CD4-positive, alpha-beta memory T cell (primary cell): Measurements from ENCODE around the gene TCERG1L. TPM values are rescaled to one million over a fixed set of nuclear protein-coding genes. Genes with fewer than 3 reads are reported as not detected.

ENCODE experiments used
- CTCF ChIA-PET: fragments of 350-600 bp; sonication (Branson Sonifier 250); formaldehyde crosslinking; loops from one replicate; lab custom pipeline; 2021; ENCODE audit warnings: inconsistent platforms; ENCODE audit not compliant: partially characterized antibody; lab: Charles Lee
- POLR2A ChIA-PET: fragments of 350-600 bp; sonication (Branson Sonifier 250); formaldehyde crosslinking; loops from one replicate; lab custom pipeline; 2021; ENCODE audit not compliant: partially characterized antibody; lab: Charles Lee
- DNase-seq, 5 donors: peaks; one replicate each; pipeline versions ENCODE4 v3.0.0 to v3.0.0-alpha.2; 2020 to 2022; ENCODE audit warnings: mixed read lengths in 1 of 5
- H3K27ac ChIP-seq: one replicate; pipeline ENCODE4 v1.7.0; 2013; ENCODE audit warnings: low read depth, low read length
- H3K27me3 ChIP-seq: 2 replicates; pipeline ENCODE4 v1.7.0; 2013; ENCODE audit warnings: mild to moderate bottlenecking, low read length, moderate library complexity; ENCODE audit not compliant: insufficient read depth
- H3K36me3 ChIP-seq: 2 replicates; pipeline ENCODE4 v1.7.0; 2013; ENCODE audit warnings: mild to moderate bottlenecking, low read length, moderate library complexity; ENCODE audit not compliant: insufficient read depth
- H3K4me1 ChIP-seq: 2 replicates; pipeline ENCODE4 v1.7.0; 2013; ENCODE audit warnings: mild to moderate bottlenecking, low read length, moderate library complexity; ENCODE audit not compliant: insufficient read depth
- H3K4me3 ChIP-seq, 2 donors: one replicate each; pipeline ENCODE4 v1.7.0; 2013; ENCODE audit warnings: low read length in 2 of 2, mild to moderate bottlenecking in 1 of 2
- H3K9me3 ChIP-seq, 2 donors: one replicate each; pipeline ENCODE4 v1.7.0; 2013; ENCODE audit warnings: low read length in 2 of 2, control low read depth in 1 of 2; ENCODE audit not compliant: control insufficient read depth in 1 of 2
- H3K27ac Mint-ChIP-seq, 7 donors: one replicate each; pipeline ENCODE4 v1.8.0; 2020 to 2021; ENCODE audit warnings: mixed read lengths in 7 of 7, mild to moderate bottlenecking in 6 of 7, inconsistent platforms in 3 of 7, moderate library complexity in 3 of 7
- H3K27me3 Mint-ChIP-seq, 2 donors: one replicate each; pipeline ENCODE4 v1.8.0; 2020 to 2021; ENCODE audit warnings: mixed read lengths in 2 of 2
- H3K36me3 Mint-ChIP-seq, 2 donors: one replicate each; pipeline ENCODE4 v1.8.0; 2020 to 2021; ENCODE audit warnings: mixed read lengths in 2 of 2, inconsistent platforms in 1 of 2, mild to moderate bottlenecking in 1 of 2
- H3K4me1 Mint-ChIP-seq, 4 donors: one replicate each; pipeline ENCODE4 v1.8.0; 2020 to 2021; ENCODE audit warnings: mixed read lengths in 4 of 4, mild to moderate bottlenecking in 1 of 4
- H3K4me3 Mint-ChIP-seq, 8 donors: one replicate each; pipeline ENCODE4 v1.8.0; 2020 to 2021; ENCODE audit warnings: mixed read lengths in 8 of 8, mild to moderate bottlenecking in 7 of 8, moderate library complexity in 6 of 8, inconsistent platforms in 3 of 8
- H3K9me3 Mint-ChIP-seq, 8 donors: one replicate each; pipeline ENCODE4 v1.8.0; 2020 to 2021; ENCODE audit warnings: mixed read lengths in 8 of 8, mild to moderate bottlenecking in 5 of 8, inconsistent platforms in 3 of 8, moderate library complexity in 1 of 8
- intact Hi-C: fragments of 100-400 bp; cut with micrococcal nuclease; formaldehyde crosslinking; loops from one replicate; pipeline ENCODE4 v1.15.1; 2023
- polyA plus RNA-seq, 2 donors: library from polyadenylated mRNA; unstranded; fragments of 300-500 nt; fragmentation: Illumina TruSeq; gene quantifications; one replicate each; pipeline ENCODE4 v1.2.3, GENCODE V29; 2021
- total RNA-seq, 2 experiments: library from RNA; stranded (reverse); gene quantifications; one replicate each; pipeline ENCODE4 v1.2.3, GENCODE V29; 2021

Gene TCERG1L
- total and polyA plus RNA-seq, 4 experiments from 2014 or later: not detected

GRCh38 chr10:131046194-131046593, 265.3 kb downstream of the TCERG1L start:
- H3K27me3 ChIP-seq: no peaks in the 10 kb centered on the region
- intact Hi-C loops: no loop called here
- no peak overlapping the region for H3K4me3 ChIP-seq
- DNase-seq: no peak
- ChIA-PET POLR2A (no interaction called here), CTCF (no interaction called here)
- no peaks in the 10 kb centered on the region for H3K9me3 ChIP-seq
- Mint-ChIP-seq H3K9me3 (peaks cover 0 to 3% (median 0%) of the 10 kb centered on the region in 8 donors), H3K36me3 (no peaks in the 10 kb centered on the region), H3K4me1 (no peaks in the 10 kb centered on the region), H3K4me3 (no peak overlapping the region), H3K27ac (no peak overlapping the region), H3K27me3 (no peaks in the 10 kb centered on the region)
- H3K36me3 ChIP-seq: no peaks in the 10 kb centered on the region
- no peaks in the 10 kb centered on the region for H3K4me1 ChIP-seq
- H3K27ac ChIP-seq: no peak overlapping the region

- Mint-ChIP-seq H3K9me3 (peaks cover 0 to 4% (median 0%) of the 10 kb centered on the region in 8 donors), H3K27ac (no peak overlapping the region), H3K4me1 (no peaks in the 10 kb centered on the region), H3K27me3 (no peaks in the 10 kb centered on the region), H3K36me3 (no peaks in the 10 kb centered on the region), H3K4me3 (no peak overlapping the region)
- intact Hi-C loops: no loop called here
- no peaks in the 10 kb centered on the region for H3K36me3 ChIP-seq
- no peaks in the 10 kb centered on the region for H3K9me3 ChIP-seq
- no peak overlapping the region for H3K4me3 ChIP-seq
- CTCF ChIA-PET: no interaction called here
- H3K4me1 ChIP-seq: no peaks in the 10 kb centered on the region
- POLR2A ChIA-PET: no interaction called here
- no peak overlapping the region for H3K27ac ChIP-seq
- no peaks in the 10 kb centered on the region for H3K27me3 ChIP-seq
- no peak for DNase-seq
These were observed 267.0 kb downstream of the TCERG1L start for GRCh38 chr10:131044379-131045111.

GRCh38 chr10:131043039-131043691, 268.4 kb downstream of the TCERG1L start:
- Mint-ChIP-seq H3K27ac (no peak overlapping the region), H3K27me3 (no peaks in the 10 kb centered on the region), H3K4me3 (no peak overlapping the region), H3K36me3 (no peaks in the 10 kb centered on the region), H3K4me1 (no peaks in the 10 kb centered on the region), H3K9me3 (peaks cover 0 to 4% (median 0%) of the 10 kb centered on the region in 8 donors)
- ChIA-PET CTCF (no interaction called here), POLR2A (no interaction called here)
- intact Hi-C loops: no loop called here
- Histone ChIP-seq H3K27ac (no peak overlapping the region), H3K27me3 (no peaks in the 10 kb centered on the region), H3K9me3 (no peaks in the 10 kb centered on the region), H3K36me3 (no peaks in the 10 kb centered on the region), H3K4me1 (no peaks in the 10 kb centered on the region), H3K4me3 (no peak overlapping the region)
- no peak for DNase-seq
